RWPE1 (cell line): ENCODE data around the gene PDCL3.

Experiments used
- CTCF ChIA-PET: fragments of 350-600 bp; sonication (Branson Sonifier 250); formaldehyde crosslinking; extraction: SDS; loops from one replicate; lab custom pipeline; 2021; lab: Yijun Ruan, JAX
- POLR2A ChIA-PET: fragments of 400-600 bp; formaldehyde crosslinking; extraction: SDS; loops from one replicate; lab custom pipeline; 2020; ENCODE audit warnings: antibody characterized with exemption; ENCODE audit not compliant: low non-redundant PET; lab: Yijun Ruan, JAX
- DNase-seq: peaks from one replicate; pipeline ENCODE4 v3.0.0; 2012; ENCODE audit warnings: low spot score
- H3K27ac ChIP-seq: fragments of 450-650 bp; 2 replicates; pipeline ENCODE4 v1.5.1; 2017
- CTCF ChIP-seq: fragments of 450-650 bp; conservative IDR thresholded peaks from 2 replicates; pipeline ENCODE4 v1.5.1; 2017; ENCODE audit warnings: low read depth, mild to moderate bottlenecking

PDCL3 gene

DNA sequence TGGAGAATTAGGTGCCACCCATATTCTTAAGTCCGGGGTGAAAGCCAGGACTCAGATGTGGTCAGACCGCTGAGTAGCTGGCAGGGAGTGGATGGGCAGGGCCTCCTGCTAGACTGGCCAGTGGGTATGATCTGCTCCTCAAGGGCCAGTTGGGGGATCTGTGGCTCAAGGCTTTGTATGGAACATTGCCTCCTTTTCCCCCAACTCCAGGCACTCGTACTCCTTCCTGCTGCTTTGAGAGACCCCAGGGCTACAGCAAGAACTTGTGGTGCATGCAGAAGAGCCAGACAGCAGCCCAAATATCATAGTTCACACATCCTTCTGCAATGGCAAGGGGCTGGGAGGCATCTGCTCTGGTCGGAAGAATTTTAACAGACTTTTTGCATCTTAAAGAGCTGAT, 61.7 kb downstream of the PDCL3 start:
- POLR2A ChIA-PET = no interaction called here
- DNase-seq = no peak
- H3K27ac ChIP-seq = no peak overlapping the region
- CTCF ChIA-PET = no interaction called here
- no peak for TF ChIP-seq CTCF

DNA sequence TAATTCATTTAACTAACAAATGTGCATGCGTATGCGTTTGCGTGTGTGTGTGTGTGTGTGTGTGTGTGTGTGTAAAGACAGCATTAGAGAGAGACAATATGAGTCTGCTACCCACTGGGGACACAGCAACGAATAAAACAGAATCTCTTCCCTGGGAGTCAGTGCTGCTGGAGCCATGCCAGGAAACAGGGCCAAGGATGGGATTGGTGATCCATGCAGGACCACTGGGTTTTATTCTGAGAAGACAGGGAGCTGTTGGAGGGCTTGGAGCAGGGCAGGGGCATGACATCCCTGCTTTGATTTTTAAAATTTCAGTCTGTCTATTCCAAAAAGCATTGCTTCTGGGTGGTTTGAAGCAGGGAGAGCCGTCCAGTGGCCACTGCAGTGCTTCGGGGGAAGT, 62.9 kb downstream of the PDCL3 start:
- ChIA-PET CTCF (interaction anchor here (0.6 kb wide), 1 partner anchor 13 kb away, joined by 4 read pairs; no protein-coding TSS in a partner anchor), POLR2A (no interaction called here)
- no peak for TF ChIP-seq CTCF
- H3K27ac ChIP-seq = no peak overlapping the region
- DNase-seq = no peak
